LNCaP clone FGC (cell line): Measurements from ENCODE around the gene ANOS1.

Experiments used
- DNase-seq: peaks from one replicate; pipeline ENCODE4 v3.0.0-alpha.2; 2011; ENCODE audit warnings: low read depth
- H3K4me3 ChIP-seq: 2 replicates; pipeline ENCODE4 v1.5.1; 2011; ENCODE audit warnings: mild to moderate bottlenecking, low read depth, low read length, control low read depth
- CTCF ChIP-seq: IDR thresholded peaks from 2 replicates; pipeline ENCODE4 v1.5.1; 2012; ENCODE audit warnings: mild to moderate bottlenecking; ENCODE audit not compliant: control insufficient read depth, insufficient read depth; ENCODE audit errors: extremely low read depth

ANOS1 gene

GRCh38 chrX:8711401-8711800, 20.5 kb downstream of the ANOS1 start:
- H3K4me3 ChIP-seq, result no peak overlapping the region
- TF ChIP-seq CTCF, result no peak
- DNase-seq, result no peak

GRCh38 chrX:8704184-8704583, 27.8 kb downstream of the ANOS1 start:
- no peak overlapping the region for H3K4me3 ChIP-seq
- TF ChIP-seq CTCF, result no peak
- no peak for DNase-seq

GRCh38 chrX:8692871-8693270, 39.1 kb downstream of the ANOS1 start:
- DNase-seq, result no peak
- no peak for TF ChIP-seq CTCF
- H3K4me3 ChIP-seq, result no peak overlapping the region

GRCh38 chrX:8689473-8689872, 42.5 kb downstream of the ANOS1 start:
- TF ChIP-seq CTCF, result no peak
- no peak for DNase-seq
- H3K4me3 ChIP-seq, result no peak overlapping the region

- no peak for DNase-seq
- no peak overlapping the region for H3K4me3 ChIP-seq
- TF ChIP-seq CTCF, result no peak
Measured at GRCh38 chrX:8688776-8689175, 43.2 kb downstream of the ANOS1 start.

- H3K4me3 ChIP-seq, result no peak overlapping the region
- TF ChIP-seq CTCF, result no peak
- no peak for DNase-seq
Measured at GRCh38 chrX:8684201-8684965, 47.6 kb downstream of the ANOS1 start.

- no peak for TF ChIP-seq CTCF
- no peak for DNase-seq
- no peak overlapping the region for H3K4me3 ChIP-seq
Measured at GRCh38 chrX:8683687-8684086, 48.2 kb downstream of the ANOS1 start.
